Transverse colon (tissue), 4 donors: ENCODE data around the gene KMT5B.

Source experiments
- CTCF ChIP-seq, 5 experiments: fragments of 200-600 bp in 3 of 5; fragments of 450-650 bp in 2 of 5; sonication (generic) in 3 of 5; IDR thresholded peaks; 1 replicate in 2 of 5; 2 replicates in 3 of 5; pipeline ENCODE4 v1.5.1; 2016 to 2017; ENCODE audit warnings: antibody characterized with exemption in 5 of 5, inconsistent platforms in 3 of 5, mild to moderate bottlenecking in 2 of 5, moderate library complexity in 1 of 5
- EP300 ChIP-seq: sonication (generic); formaldehyde crosslinking; IDR thresholded peaks from one replicate; pipeline ENCODE4 v1.6.1; 2017; ENCODE audit warnings: antibody characterized with exemption, low read depth
- POLR2A ChIP-seq: fragments of 450-650 bp; IDR thresholded peaks from one replicate; pipeline ENCODE4 v1.6.1; 2016; ENCODE audit warnings: antibody characterized with exemption, mild to moderate bottlenecking, moderate library complexity
- POLR2AphosphoS5 ChIP-seq, 3 donors: sonication (generic); formaldehyde crosslinking; IDR thresholded peaks; one replicate each; pipeline ENCODE4 v1.6.1; 2016; ENCODE audit warnings: antibody characterized with exemption in 3 of 3

GRCh38 chr11:68189082-68189481 is 24.0 kb downstream of the KMT5B start:
- TF ChIP-seq CTCF (IDR thresholded peaks at IDR 0.05) (no peak), EP300 (no peak), POLR2AphosphoS5 (IDR thresholded peaks at IDR 0.05) (no peak), POLR2A (no peak)
